RWPE2 (cell line): ENCODE data around the gene ZNF236.

Source experiments
- ATAC-seq: fragments of 200-7000 bp; cut with Tn5 transposase; 3 replicates; pipeline ENCODE4 v1.9.1; 2021; ENCODE audit warnings: low read depth
- DNase-seq: peaks from one replicate; pipeline ENCODE4 v3.0.0-alpha.2; 2020; ENCODE audit warnings: low spot score
- H3K27ac ChIP-seq: fragments of 450-650 bp; 2 replicates; pipeline ENCODE4 v1.5.1; 2017; ENCODE audit warnings: mild to moderate bottlenecking; ENCODE audit not compliant: poor library complexity, severe bottlenecking
- H3K27me3 ChIP-seq: fragments of 250-450 bp; sonication (Bioruptor Pico); 2 replicates; pipeline ENCODE4 v1.5.1; 2021; ENCODE audit warnings: mild to moderate bottlenecking, moderate library complexity; ENCODE audit not compliant: insufficient read depth, poor library complexity, severe bottlenecking
- H3K36me3 ChIP-seq: fragments of 250-450 bp; sonication (Bioruptor Pico); 2 replicates; pipeline ENCODE4 v1.5.1; 2020; ENCODE audit warnings: low read depth, mild to moderate bottlenecking, moderate library complexity
- H3K4me1 ChIP-seq: fragments of 250-450 bp; sonication (Bioruptor Pico); 2 replicates; pipeline ENCODE4 v1.5.1; 2021; ENCODE audit warnings: mild to moderate bottlenecking, moderate library complexity; ENCODE audit not compliant: insufficient read depth, poor library complexity, severe bottlenecking
- H3K4me3 ChIP-seq: fragments of 250-450 bp; sonication (Bioruptor Pico); 2 replicates; pipeline ENCODE4 v1.5.1; 2021; ENCODE audit warnings: mild to moderate bottlenecking, moderate library complexity; ENCODE audit not compliant: severe bottlenecking
- H3K9me3 ChIP-seq: fragments of 250-450 bp; sonication (Bioruptor Pico); 2 replicates; pipeline ENCODE4 v1.5.1; 2021; ENCODE audit warnings: mild to moderate bottlenecking, moderate library complexity; ENCODE audit not compliant: severe bottlenecking
- CTCF ChIP-seq: fragments of 450-650 bp; IDR thresholded peaks from one replicate; pipeline ENCODE4 v1.5.1; 2017; ENCODE audit warnings: mild to moderate bottlenecking, moderate library complexity; ENCODE audit not compliant: poor library complexity, severe bottlenecking

Gene ZNF236

DNA sequence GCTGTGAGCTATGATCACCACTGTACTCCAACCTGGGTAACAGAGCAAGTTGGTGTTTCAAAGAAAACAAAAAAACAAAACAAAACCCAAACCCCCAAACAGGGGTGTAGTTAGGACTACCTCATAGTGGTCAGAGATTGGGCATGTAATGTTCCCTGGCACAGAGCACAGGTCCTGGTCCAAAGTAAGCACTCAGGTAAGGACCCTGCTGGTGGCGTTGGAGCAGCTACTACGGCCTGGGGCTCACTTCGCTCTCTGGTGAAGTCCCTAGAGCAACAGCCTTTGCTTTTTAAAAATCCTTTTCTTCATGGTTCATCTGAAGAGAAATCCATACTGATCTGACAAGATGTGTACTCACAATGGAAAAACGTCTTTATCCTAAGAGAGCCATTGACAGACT, 130.4 kb downstream of the ZNF236 start:
- TF ChIP-seq CTCF, result no peak
- peaks cover 21% of the 10 kb centered on the region for H3K36me3 ChIP-seq
- H3K9me3 ChIP-seq, result no peaks in the 10 kb centered on the region
- H3K4me1 ChIP-seq, result no peaks in the 10 kb centered on the region
- H3K4me3 ChIP-seq, result no peak overlapping the region
- no peak overlapping the region for H3K27ac ChIP-seq
- ATAC-seq (no peak), DNase-seq (no peak)
- H3K27me3 ChIP-seq, result no peaks in the 10 kb centered on the region

DNA sequence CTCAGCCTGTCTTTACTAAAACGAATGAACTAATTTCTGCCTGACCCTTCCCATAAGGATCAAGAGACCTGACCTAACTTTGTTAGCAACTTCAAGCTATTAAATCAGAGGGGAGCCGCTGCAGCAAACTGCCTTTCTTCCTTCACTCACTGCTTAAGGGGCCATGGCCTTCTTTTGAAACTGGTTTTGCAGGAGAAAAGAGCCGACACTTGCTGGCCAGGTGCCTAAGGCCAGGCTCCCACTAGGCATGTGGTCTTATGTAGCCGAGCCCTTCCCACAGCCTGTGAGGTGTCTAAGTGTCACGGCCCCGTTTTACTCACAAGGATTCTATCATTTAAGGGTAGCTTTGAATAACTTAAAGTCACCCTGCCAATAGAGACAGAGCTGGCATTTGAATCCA, 130.8 kb downstream of the ZNF236 start:
- no peak overlapping the region for H3K4me3 ChIP-seq
- no peaks in the 10 kb centered on the region for H3K9me3 ChIP-seq
- no peak overlapping the region for H3K27ac ChIP-seq
- ATAC-seq, result no peak
- no peak for TF ChIP-seq CTCF
- no peak for DNase-seq
- no peaks in the 10 kb centered on the region for H3K27me3 ChIP-seq
- peaks cover 21% of the 10 kb centered on the region for H3K36me3 ChIP-seq
- H3K4me1 ChIP-seq, result no peaks in the 10 kb centered on the region

DNA sequence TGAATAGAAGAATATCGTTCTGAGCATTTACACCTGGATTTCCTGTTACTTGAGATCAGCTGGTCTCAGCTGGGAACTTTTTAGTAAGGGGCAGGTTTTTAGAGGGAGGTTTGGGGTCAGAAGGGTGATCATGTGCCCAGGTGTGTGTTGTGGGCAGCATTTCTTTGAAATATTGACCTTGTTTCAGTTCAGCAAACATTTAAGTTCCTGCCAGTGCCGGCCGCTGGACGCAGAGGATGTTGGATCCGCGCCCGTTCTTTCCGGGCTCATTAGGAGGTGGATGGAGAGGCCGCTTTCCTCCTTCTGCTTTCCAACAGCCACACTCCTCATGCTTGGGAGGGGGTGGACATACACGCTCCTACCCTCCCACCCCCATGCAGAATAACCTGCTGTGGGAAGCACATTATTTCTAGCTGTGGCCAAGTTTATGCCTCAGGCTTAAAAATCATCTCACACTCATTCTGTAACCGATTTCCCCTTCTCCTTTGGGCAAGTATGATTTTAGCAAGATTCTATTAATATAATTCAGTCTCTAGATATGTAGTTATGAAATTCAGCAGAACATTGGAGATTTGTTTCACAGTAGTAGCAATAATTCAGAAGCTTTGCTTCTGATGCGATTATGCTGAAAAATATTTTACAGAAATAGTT, 131.4 kb downstream of the ZNF236 start:
- Histone ChIP-seq H3K9me3 (no peaks in the 10 kb centered on the region), H3K4me3 (no peak overlapping the region), H3K27me3 (no peaks in the 10 kb centered on the region), H3K27ac (no peak overlapping the region), H3K4me1 (no peaks in the 10 kb centered on the region), H3K36me3 (peaks cover 23% of the 10 kb centered on the region)
- DNase-seq (no peak), ATAC-seq (no peak)
- no peak for TF ChIP-seq CTCF

DNA sequence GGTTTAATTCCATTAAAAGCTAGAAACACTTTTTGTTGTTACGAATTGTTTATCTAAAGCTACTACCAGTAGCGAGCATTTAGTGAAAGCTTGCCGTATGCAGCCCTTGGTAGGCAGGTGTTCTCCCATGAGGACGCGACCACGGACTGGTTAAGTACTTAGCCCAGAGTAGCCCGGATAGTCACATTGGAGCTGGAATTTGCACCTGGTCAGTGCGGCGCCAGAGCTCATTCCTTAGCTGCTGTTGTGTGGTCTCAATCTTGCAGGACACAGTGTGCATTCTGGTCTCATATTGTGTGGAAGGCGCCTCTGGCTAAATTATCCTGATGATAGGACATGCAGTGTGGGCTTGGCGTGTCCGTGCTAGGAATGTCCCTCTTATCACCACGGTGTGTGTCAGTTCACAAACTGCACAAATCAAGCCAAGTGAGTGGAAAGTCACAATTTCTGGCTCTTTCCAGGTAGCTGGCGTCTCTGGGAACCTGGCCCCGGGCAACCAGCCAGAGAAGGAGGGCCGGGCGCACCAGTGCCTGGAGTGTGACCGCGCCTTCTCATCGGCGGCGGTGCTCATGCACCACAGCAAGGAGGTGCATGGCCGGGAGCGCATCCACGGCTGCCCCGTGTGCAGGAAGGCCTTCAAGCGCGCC, 133.3 kb downstream of the ZNF236 start:
- Histone ChIP-seq H3K36me3 (peaks cover 24% of the 10 kb centered on the region), H3K4me3 (no peak overlapping the region), H3K27me3 (no peaks in the 10 kb centered on the region), H3K9me3 (no peaks in the 10 kb centered on the region), H3K4me1 (no peaks in the 10 kb centered on the region), H3K27ac (no peak overlapping the region)
- TF ChIP-seq CTCF, result no peak
- ATAC-seq, result no peak
- DNase-seq, result no peak

DNA sequence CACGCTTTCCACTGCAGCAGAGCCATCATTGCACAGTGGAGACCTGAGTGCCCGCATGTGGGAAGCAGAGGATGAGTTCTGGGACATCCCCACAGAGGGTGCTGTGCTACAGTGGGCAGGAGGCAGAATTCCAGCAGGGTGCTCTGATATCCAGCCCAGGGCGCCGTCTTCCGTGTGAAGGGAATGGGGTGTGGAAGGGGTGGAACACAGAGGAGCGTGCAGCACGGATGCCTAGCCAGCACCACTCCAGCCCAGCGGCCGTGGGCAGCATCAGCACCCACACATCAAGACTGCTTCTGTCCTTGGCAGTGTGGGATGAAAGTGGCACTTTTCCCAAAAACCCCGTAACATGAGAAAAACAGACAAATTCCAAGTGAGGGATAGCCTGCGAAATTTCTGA, 134.3 kb downstream of the ZNF236 start:
- Histone ChIP-seq H3K27me3 (no peaks in the 10 kb centered on the region), H3K27ac (no peak overlapping the region), H3K4me3 (no peak overlapping the region), H3K4me1 (no peaks in the 10 kb centered on the region), H3K9me3 (no peaks in the 10 kb centered on the region), H3K36me3 (peaks cover 34% of the 10 kb centered on the region)
- ATAC-seq (no peak), DNase-seq (no peak)
- TF ChIP-seq CTCF, result no peak
